Chondrocyte (in vitro differentiated cells): Measurements from ENCODE around the gene SLC9A3. TPM values are rescaled to one million over a fixed set of nuclear protein-coding genes. Genes with fewer than 3 reads are reported as not detected.
A peak's percentile ranks its signal among the peaks of the same experiment; 100 is the strongest.

Source experiments
- DNase-seq: peaks from one replicate; pipeline ENCODE4 v3.0.0; 2021; ENCODE audit warnings: mixed read lengths, low spot score
- H3K27ac Mint-ChIP-seq: one replicate; pipeline ENCODE4 v1.8.0; 2021; ENCODE audit warnings: mild to moderate bottlenecking, moderate library complexity, mixed read lengths; ENCODE audit not compliant: unreplicated experiment
- H3K27me3 Mint-ChIP-seq: 2 replicates; pipeline ENCODE4 v1.8.0; 2021; ENCODE audit warnings: low read depth, mixed read lengths
- H3K36me3 Mint-ChIP-seq: 2 replicates; pipeline ENCODE4 v1.8.0; 2021; ENCODE audit warnings: low read depth, mixed read lengths
- H3K4me1 Mint-ChIP-seq: 2 replicates; pipeline ENCODE4 v1.8.0; 2021; ENCODE audit warnings: low read depth, mild to moderate bottlenecking, mixed read lengths
- H3K4me3 Mint-ChIP-seq: one replicate; pipeline ENCODE4 v1.8.0; 2021; ENCODE audit warnings: mild to moderate bottlenecking, moderate library complexity, mixed read lengths; ENCODE audit not compliant: unreplicated experiment
- H3K9me3 Mint-ChIP-seq: 2 replicates; pipeline ENCODE4 v1.8.0; 2021; ENCODE audit warnings: low read depth, mixed read lengths
- total RNA-seq: library from RNA; stranded (reverse); gene quantifications from 3 replicates; pipeline ENCODE4 v1.2.1, GENCODE V29; 2021
- TF ChIP-seq, protein P1 (sequence below): fragments of 200-600 bp; sonication (generic); IDR thresholded peaks from 2 replicates; pipeline ENCODE4 v1.5.0; 2021; ENCODE audit warnings: antibody characterized with exemption, mild to moderate bottlenecking, moderate library complexity

The SLC9A3 gene
- total RNA-seq, 1 donor from 2014 or later, result 0.95 TPM

DNA sequence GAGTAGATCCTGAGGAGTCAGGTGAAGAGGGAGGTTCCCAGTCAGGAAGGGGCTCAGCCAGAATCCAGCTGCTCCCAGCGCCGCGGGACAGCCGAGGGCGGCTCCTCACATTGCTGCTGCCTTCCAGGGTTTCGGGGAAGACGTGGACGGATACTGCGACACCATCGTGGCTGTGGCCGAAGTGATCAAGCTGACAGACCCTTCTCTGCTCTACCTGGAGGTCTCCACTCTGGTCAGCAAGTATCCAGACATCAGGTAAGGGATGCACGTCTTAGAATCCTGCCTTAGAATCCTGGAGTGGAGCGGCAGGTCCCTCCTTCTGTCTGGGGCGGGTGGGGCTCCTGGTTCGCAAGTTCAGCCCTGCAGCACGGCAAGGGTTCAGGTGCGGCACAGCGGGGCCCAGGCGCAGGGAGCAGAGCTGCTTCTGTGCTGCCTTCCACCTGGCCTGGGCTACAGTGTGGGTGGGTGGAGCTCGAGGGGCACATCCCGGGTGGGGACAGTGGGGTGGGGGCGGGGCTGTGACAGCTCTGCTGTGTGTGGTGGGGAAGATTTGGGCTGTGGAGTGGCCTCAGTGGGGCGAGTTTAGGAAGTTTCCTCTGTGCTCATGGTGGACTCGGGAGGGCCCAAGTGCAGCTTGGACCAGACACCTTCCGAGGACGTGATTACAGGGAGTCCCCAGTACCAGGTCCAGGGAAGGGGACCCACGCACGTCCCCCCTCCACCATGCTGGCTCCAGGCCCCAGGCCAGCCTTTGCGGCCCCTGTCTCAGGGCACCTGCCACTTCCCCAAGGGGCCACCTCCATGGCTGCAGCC, 58.5 kb downstream of the SLC9A3 start:
- Mint-ChIP-seq H3K36me3 (peaks cover 18% of the 10 kb centered on the region), H3K27me3 (no peaks in the 10 kb centered on the region), H3K4me3 (no peak overlapping the region), H3K4me1 (no peaks in the 10 kb centered on the region), H3K9me3 (no peaks in the 10 kb centered on the region), H3K27ac (no peak overlapping the region)
- peak; percentile 87 for DNase-seq
- TF ChIP-seq, protein P1, sequence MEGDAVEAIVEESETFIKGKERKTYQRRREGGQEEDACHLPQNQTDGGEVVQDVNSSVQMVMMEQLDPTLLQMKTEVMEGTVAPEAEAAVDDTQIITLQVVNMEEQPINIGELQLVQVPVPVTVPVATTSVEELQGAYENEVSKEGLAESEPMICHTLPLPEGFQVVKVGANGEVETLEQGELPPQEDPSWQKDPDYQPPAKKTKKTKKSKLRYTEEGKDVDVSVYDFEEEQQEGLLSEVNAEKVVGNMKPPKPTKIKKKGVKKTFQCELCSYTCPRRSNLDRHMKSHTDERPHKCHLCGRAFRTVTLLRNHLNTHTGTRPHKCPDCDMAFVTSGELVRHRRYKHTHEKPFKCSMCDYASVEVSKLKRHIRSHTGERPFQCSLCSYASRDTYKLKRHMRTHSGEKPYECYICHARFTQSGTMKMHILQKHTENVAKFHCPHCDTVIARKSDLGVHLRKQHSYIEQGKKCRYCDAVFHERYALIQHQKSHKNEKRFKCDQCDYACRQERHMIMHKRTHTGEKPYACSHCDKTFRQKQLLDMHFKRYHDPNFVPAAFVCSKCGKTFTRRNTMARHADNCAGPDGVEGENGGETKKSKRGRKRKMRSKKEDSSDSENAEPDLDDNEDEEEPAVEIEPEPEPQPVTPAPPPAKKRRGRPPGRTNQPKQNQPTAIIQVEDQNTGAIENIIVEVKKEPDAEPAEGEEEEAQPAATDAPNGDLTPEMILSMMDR, result no peak

DNA sequence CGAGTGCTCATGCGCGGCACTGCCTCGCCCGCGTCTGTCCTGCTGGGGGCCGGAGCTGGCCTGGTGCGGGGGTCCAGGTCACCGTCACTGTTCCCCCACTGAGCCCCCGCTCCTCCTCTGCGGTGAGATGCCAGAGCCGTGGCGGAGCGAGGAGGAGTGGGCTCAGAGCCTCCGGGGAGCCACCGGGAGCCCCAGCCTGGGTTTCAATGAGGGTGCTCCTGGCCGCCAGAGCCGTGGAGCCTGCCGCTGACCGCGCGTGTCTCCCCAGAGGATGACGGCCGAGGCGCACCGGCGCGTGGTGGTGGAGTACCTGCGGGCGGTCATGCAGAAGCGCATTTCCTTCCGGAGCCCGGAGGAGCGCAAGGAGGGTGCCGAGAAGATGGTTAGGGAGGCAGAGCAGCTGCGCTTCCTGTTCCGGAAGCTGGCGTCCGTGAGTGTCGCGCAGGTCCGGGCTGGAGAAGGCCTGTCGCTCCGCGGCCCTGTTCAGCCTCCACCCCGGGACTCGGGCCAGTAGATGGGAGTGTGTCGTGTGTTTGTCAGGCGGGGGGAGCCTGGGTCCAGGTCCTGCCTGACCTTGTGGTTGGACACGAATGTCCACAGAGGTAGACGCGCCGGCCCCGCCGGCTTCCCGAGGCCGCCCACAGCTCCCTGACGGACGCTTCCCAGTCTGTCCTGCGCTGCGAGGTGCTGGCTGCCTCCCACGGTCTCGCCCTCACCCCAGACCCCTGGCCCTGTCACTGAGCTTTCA, 59.2 kb downstream of the SLC9A3 start:
- Mint-ChIP-seq H3K4me1 (no peaks in the 10 kb centered on the region), H3K9me3 (no peaks in the 10 kb centered on the region), H3K27me3 (no peaks in the 10 kb centered on the region), H3K4me3 (no peak overlapping the region), H3K27ac (no peak overlapping the region), H3K36me3 (peaks cover 22% of the 10 kb centered on the region)
- TF ChIP-seq, protein P1, result no peak
- DNase-seq, result peak; percentile 94

DNA sequence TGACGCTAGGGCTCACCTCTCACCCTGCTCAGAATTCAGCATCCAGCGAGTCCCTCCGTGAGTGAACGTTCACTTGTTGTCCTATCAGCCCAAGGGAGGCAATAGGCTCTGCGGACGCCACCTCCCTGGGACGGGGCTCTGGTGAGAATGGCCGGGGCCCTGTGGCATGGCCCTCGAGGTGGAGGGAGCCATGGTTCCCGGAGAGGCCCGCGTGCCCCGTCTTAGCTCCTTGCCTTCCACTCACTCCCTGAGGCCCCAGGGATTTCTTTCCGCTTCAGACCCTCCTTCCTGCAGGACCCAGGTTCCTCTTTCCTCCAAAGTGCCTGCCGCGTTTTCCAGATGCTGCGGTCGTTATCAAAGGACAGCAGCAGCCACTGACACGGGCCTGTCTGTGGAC, 59.8 kb downstream of the SLC9A3 start:
- Mint-ChIP-seq H3K4me1 (no peaks in the 10 kb centered on the region), H3K36me3 (peaks cover 24% of the 10 kb centered on the region), H3K27me3 (no peaks in the 10 kb centered on the region), H3K4me3 (no peak overlapping the region), H3K9me3 (no peaks in the 10 kb centered on the region), H3K27ac (no peak overlapping the region)
- peak; percentile 87 for DNase-seq
- TF ChIP-seq, protein P1, result no peak

DNA sequence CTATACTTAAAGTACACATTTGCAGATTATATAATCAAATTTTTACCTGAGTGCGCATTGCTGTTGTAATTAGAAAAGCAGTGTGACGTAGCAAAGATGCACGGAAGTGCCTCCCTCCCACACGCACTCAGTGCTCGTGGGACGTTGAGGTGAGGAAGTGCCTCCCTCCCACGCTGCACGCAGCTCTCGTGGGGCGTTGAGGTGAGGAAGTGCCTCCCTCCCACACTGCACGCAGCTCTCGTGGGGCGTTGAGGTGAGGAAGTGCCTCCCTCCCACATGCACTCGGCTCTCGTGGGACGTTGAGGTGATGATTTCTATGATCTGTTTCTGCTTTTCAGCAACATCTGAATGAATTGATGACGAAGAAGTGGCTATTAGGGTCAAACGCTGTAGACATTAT, 60.3 kb downstream of the SLC9A3 start:
- H3K27me3 Mint-ChIP-seq, result no peaks in the 10 kb centered on the region
- H3K27ac Mint-ChIP-seq, result no peak overlapping the region

DNA sequence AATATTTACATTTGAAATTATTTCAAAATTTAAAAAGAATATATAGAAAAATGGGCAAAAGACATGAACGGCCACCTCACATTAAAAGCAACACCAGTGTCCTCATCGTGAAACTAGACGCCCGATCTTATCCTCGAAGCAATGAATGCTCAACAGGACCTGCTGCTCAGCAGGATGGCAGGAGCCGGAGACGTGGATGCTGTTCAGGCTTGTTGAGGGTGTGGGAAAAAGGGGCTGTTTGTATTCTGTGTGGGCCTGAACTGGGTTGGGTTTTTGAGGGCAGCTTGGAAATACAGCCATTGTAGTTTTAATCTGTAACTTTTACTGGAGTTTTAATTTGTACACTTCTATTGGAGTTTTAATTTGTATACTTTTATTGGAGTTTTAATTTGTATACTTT, 60.9 kb downstream of the SLC9A3 start:
- TF ChIP-seq, protein P1, result no peak
- DNase-seq, result peak; percentile 18
- Mint-ChIP-seq H3K9me3 (no peaks in the 10 kb centered on the region), H3K27ac (no peak overlapping the region), H3K27me3 (no peaks in the 10 kb centered on the region), H3K4me3 (no peak overlapping the region), H3K4me1 (peaks cover 9% of the 10 kb centered on the region), H3K36me3 (peaks cover 24% of the 10 kb centered on the region)

More for the DNA sequence above, 60.3 kb downstream of the SLC9A3 start:
- no peaks in the 10 kb centered on the region for H3K9me3 Mint-ChIP-seq
- H3K4me3 Mint-ChIP-seq, result no peak overlapping the region
- peaks cover 3% of the 10 kb centered on the region for H3K4me1 Mint-ChIP-seq
- TF ChIP-seq, protein P1, result no peak
- peak; percentile 62 for DNase-seq
- H3K36me3 Mint-ChIP-seq, result peaks cover 24% of the 10 kb centered on the region
